Measurements from ENCODE around the gene ALG12.

DNA sequence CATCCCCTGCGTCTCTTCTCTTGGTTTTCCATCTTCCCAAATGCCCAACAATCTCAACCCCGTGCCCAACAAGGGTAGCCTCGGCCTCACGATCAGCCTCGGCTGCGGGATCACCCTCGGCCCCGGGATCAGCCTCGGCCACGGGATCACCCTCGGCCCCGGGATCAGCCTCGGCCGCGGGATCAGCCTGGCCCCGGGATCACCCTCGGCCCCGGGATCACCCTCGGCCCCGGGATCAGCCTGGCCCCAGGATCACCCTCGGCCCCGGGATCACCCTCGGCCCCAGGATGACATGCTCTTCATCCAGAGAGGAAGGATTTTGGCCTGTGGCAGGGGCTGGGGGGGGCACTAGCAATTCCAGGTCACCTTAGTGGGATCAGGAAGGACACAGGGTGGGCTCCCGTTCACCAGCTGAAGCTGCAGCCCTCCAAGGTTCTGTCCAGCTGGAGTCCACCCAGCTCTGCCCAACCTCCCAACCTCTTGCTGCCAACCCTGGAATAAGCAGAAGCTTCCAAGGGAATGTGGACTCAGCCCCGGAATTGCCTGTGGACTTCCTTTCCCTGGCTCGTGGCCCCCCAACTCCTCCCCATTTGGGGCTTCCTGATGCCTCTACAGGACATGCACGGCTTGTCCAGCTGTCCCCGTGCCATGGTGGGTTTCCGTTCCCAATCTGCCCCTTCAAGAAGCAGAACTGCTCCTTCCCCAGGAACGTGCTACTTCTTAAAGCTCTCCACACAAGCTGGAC, 6.2 kb downstream of the ALG12 start:
- TF ChIP-seq POLR2A (IDR thresholded peaks at IDR 0.05; ENCODE audit: low read depth, low read length) (no peak), POLR2AphosphoS5 (IDR thresholded peaks at IDR 0.05; ENCODE audit: low read depth, low read length) (no peak), POU2F2 (IDR thresholded peaks at IDR 0.05; ENCODE audit: low read depth, low read length) (no peak), SPI1 (IDR thresholded peaks at IDR 0.05; ENCODE audit: low read depth, low read length) (no peak), TAF1 (IDR thresholded peaks at IDR 0.05; ENCODE audit: low read depth, low read length) (no peak), PAX5 (IDR thresholded peaks at IDR 0.05; ENCODE audit: insufficient read depth, low read length, severe bottlenecking) (no peak)
